C4-2B (cell line): Measurements from ENCODE around the gene IL4.

Experiments
- ZFX ChIP-seq: fragments of 450-650 bp; IDR thresholded peaks from 2 replicates; pipeline ENCODE4 v1.6.1; 2017
- TF ChIP-seq, protein P1 (sequence below): fragments of 450-650 bp; conservative IDR thresholded peaks from 2 replicates; pipeline ENCODE4 v1.5.1; 2017; ENCODE audit warnings: mild to moderate bottlenecking

DNA sequence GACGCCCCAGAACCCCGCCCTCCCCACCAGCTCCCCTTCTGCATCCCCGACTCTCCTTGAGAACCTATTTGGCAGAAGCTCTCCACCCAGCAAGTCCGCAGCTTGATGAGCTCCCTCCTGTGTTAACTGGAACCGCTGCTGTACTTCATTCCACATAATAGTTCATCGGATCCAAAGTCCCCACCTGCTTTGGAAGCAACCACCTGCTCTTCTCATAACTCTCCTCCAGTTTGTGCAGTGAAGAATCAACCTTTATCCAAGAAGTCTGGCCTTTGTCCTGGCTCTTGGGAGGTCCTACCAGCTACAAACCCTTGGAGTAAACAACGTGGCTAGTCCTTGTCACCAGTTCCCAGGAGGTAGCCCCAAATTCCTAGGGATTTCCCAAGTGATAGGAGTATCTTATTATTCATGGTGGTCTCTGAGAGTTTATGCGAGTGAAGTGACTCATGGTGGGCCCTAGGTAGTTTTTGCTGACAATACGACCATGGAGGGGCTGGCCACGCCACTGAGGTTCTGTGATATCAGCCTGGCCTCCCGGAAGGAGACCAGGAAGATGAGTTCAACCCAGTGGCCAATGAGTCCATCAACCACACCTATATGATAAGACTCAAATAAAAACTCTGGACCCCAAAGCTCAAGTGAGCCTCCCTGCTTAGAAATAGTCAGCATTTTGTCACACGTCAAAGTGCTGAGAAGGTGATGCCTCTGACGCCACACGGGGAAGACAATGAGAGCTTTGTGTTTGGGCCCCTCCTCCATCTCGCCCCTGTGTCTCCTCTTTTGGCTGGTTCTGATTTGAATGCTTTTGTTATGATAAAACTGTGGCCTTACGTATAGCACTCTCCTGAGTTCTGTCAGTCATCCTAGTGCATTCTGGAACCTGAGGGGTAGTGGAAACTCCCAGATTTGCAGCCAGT, 3.6 kb upstream of the IL4 start:
- TF ChIP-seq, protein P1, sequence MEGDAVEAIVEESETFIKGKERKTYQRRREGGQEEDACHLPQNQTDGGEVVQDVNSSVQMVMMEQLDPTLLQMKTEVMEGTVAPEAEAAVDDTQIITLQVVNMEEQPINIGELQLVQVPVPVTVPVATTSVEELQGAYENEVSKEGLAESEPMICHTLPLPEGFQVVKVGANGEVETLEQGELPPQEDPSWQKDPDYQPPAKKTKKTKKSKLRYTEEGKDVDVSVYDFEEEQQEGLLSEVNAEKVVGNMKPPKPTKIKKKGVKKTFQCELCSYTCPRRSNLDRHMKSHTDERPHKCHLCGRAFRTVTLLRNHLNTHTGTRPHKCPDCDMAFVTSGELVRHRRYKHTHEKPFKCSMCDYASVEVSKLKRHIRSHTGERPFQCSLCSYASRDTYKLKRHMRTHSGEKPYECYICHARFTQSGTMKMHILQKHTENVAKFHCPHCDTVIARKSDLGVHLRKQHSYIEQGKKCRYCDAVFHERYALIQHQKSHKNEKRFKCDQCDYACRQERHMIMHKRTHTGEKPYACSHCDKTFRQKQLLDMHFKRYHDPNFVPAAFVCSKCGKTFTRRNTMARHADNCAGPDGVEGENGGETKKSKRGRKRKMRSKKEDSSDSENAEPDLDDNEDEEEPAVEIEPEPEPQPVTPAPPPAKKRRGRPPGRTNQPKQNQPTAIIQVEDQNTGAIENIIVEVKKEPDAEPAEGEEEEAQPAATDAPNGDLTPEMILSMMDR: no peak
- no peak for TF ChIP-seq ZFX
